Measurements from ENCODE around the gene SCAPER.
"Not testable (repeated sequence)": the region's sequence is repeated elsewhere in the genome, so short reads cannot be mapped to it uniquely, and the experiment has no call there.

Gene SCAPER

DNA sequence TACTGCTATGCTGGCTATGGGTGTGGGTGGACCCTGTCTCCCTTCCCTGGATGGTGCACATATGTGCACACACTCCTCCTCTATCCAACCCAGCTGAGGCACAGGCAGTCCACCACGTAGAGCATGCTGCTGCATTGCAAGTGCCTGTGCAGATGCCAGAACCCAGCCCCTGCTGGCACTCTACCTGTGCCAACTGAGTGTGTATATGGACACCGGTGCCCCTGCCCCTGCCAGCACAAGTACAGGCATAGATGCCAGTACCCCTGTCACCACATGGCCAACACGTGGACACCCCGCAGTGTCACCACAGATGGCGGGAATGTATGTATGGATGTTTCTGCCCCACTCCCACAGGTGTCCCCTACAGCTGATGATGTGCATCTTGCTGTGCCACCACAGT lies 352.0 kb downstream of the SCAPER start:
- Histone ChIP-seq H3K9ac (ENCODE audit: low read length in 2 of 2) (no peak overlapping the region), H3K27ac (ENCODE audit: low read length) (no peak overlapping the region), H3K27me3 (ENCODE audit: control insufficient read depth in 1 of 2, insufficient read depth in 2 of 2, low read length in 2 of 2) (no peaks in the 10 kb centered on the region), H3K4me1 (ENCODE audit: control insufficient read depth, insufficient read depth, low read length) (no peaks in the 10 kb centered on the region), H3K36me3 (ENCODE audit: control insufficient read depth in 2 of 2, insufficient read depth in 2 of 2, low read length in 2 of 2) (no peaks in the 10 kb centered on the region), H3K9me3 (ENCODE audit: control insufficient read depth in 2 of 2, low read length in 2 of 2) (no peaks in the 10 kb centered on the region), H3K4me3 (ENCODE audit: low read length in 2 of 2) (no peak overlapping the region)

DNA sequence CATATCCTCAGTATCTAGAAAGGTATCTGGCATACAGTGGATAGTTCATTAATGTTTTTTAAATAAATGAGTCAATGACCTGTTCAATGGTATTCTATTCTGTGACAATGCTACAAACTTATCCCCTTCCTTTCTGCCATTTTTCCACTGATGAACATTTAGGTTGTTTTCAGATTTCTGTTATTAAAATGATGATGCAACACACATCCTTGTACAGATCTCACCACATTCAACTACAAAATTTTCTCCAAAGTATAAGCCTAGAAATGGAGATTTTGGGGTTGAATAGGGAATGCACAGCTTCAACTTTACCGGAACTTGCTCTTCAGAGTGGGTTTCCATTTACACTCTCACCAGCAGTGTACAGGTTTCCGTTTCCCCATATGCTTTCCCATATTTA lies 358.3 kb downstream of the SCAPER start:
- H3K4me1 ChIP-seq (ENCODE audit: control insufficient read depth, insufficient read depth, low read length): no peaks in the 10 kb centered on the region
- H3K4me3 ChIP-seq (ENCODE audit: low read length in 2 of 2): no peak overlapping the region
- no peak overlapping the region for H3K27ac ChIP-seq (ENCODE audit: low read length)
- H3K9ac ChIP-seq (ENCODE audit: low read length in 2 of 2): no peak overlapping the region
- no peaks in the 10 kb centered on the region for H3K27me3 ChIP-seq (ENCODE audit: control insufficient read depth in 1 of 2, insufficient read depth in 2 of 2, low read length in 2 of 2)
- no peaks in the 10 kb centered on the region for H3K36me3 ChIP-seq (ENCODE audit: control insufficient read depth in 2 of 2, insufficient read depth in 2 of 2, low read length in 2 of 2)
- no peaks in the 10 kb centered on the region for H3K9me3 ChIP-seq (ENCODE audit: control insufficient read depth in 2 of 2, low read length in 2 of 2)

DNA sequence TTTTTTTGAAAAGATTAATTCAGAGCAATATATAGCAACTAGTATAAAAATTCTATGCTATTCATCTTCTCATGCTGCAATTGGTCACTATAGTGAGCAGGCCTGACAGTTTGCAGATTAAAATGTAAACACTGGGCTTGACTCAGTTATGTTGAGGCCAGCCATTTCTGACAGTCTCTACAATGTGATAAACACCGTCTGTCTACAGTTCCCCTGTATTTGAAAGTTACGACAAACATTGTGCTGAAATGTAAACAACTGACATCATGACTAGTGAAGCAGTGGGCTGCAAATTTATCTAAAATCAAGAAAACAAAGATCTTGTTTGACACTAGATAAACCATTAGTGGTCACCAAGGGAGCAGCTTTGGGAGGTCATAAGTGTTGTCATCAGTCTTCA lies 371.1 kb downstream of the SCAPER start:
- no peak overlapping the region for H3K9ac ChIP-seq (ENCODE audit: low read length in 2 of 2)
- no peak overlapping the region for H3K27ac ChIP-seq (ENCODE audit: low read length)
- H3K4me1 ChIP-seq (ENCODE audit: control insufficient read depth, insufficient read depth, low read length): no peaks in the 10 kb centered on the region
- no peaks in the 10 kb centered on the region for H3K9me3 ChIP-seq (ENCODE audit: control insufficient read depth in 2 of 2, low read length in 2 of 2)
- H3K4me3 ChIP-seq (ENCODE audit: low read length in 2 of 2): no peak overlapping the region
- H3K27me3 ChIP-seq (ENCODE audit: control insufficient read depth in 1 of 2, insufficient read depth in 2 of 2, low read length in 2 of 2): no peaks in the 10 kb centered on the region
- no peaks in the 10 kb centered on the region for H3K36me3 ChIP-seq (ENCODE audit: control insufficient read depth in 2 of 2, insufficient read depth in 2 of 2, low read length in 2 of 2)

GRCh38 chr15:76533060-76533820 lies 371.9 kb downstream of the SCAPER start:
- Histone ChIP-seq H3K4me1 (ENCODE audit: control insufficient read depth, insufficient read depth, low read length) (no peaks in the 10 kb centered on the region), H3K9ac (ENCODE audit: low read length in 2 of 2) (no peak overlapping the region), H3K36me3 (ENCODE audit: control insufficient read depth in 2 of 2, insufficient read depth in 2 of 2, low read length in 2 of 2) (no peaks in the 10 kb centered on the region), H3K4me3 (ENCODE audit: low read length in 2 of 2) (no peak overlapping the region), H3K27ac (ENCODE audit: low read length) (no peak overlapping the region), H3K27me3 (ENCODE audit: control insufficient read depth in 1 of 2, insufficient read depth in 2 of 2, low read length in 2 of 2) (no peaks in the 10 kb centered on the region), H3K9me3 (ENCODE audit: control insufficient read depth in 2 of 2, low read length in 2 of 2) (no peaks in the 10 kb centered on the region)

GRCh38 chr15:76529911-76530310 lies 375.2 kb downstream of the SCAPER start:
- H3K36me3 ChIP-seq (ENCODE audit: control insufficient read depth in 2 of 2, insufficient read depth in 2 of 2, low read length in 2 of 2): no peaks in the 10 kb centered on the region
- no peak overlapping the region for H3K27ac ChIP-seq (ENCODE audit: low read length)
- H3K9me3 ChIP-seq (ENCODE audit: control insufficient read depth in 2 of 2, low read length in 2 of 2): no peaks in the 10 kb centered on the region
- H3K9ac ChIP-seq (ENCODE audit: low read length in 2 of 2): no peak overlapping the region
- H3K27me3 ChIP-seq (ENCODE audit: control insufficient read depth in 1 of 2, insufficient read depth in 2 of 2, low read length in 2 of 2): no peaks in the 10 kb centered on the region
- H3K4me3 ChIP-seq (ENCODE audit: low read length in 2 of 2): no peak overlapping the region
- H3K4me1 ChIP-seq (ENCODE audit: control insufficient read depth, insufficient read depth, low read length): no peaks in the 10 kb centered on the region

DNA sequence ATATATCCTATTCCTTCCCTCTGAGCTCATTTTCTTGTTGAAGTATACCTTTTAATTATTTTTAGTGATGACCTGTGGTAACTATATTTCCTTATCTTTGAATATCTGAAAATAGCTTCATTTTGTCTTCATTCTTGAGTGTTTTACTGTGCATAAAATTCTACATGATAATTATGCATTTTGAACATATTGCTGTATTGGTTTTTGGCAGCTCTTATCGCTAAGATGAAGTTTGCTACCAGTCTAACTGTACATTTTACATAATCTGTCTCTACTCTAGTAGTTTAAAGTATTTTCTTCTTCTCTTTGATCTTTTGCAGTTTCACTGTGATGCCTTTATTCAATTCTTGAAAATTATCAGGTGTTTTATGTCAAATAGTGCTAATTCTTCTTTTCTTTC lies 379.0 kb downstream of the SCAPER start:
- no peaks in the 10 kb centered on the region for H3K36me3 ChIP-seq (ENCODE audit: control insufficient read depth in 2 of 2, insufficient read depth in 2 of 2, low read length in 2 of 2)
- no peak overlapping the region for H3K9ac ChIP-seq (ENCODE audit: low read length in 2 of 2)
- no peak overlapping the region for H3K4me3 ChIP-seq (ENCODE audit: low read length in 2 of 2)
- no peaks in the 10 kb centered on the region for H3K27me3 ChIP-seq (ENCODE audit: control insufficient read depth in 1 of 2, insufficient read depth in 2 of 2, low read length in 2 of 2)
- H3K4me1 ChIP-seq (ENCODE audit: control insufficient read depth, insufficient read depth, low read length): no peaks in the 10 kb centered on the region
- no peak overlapping the region for H3K27ac ChIP-seq (ENCODE audit: low read length)
- H3K9me3 ChIP-seq (ENCODE audit: control insufficient read depth in 2 of 2, low read length in 2 of 2): no peaks in the 10 kb centered on the region

DNA sequence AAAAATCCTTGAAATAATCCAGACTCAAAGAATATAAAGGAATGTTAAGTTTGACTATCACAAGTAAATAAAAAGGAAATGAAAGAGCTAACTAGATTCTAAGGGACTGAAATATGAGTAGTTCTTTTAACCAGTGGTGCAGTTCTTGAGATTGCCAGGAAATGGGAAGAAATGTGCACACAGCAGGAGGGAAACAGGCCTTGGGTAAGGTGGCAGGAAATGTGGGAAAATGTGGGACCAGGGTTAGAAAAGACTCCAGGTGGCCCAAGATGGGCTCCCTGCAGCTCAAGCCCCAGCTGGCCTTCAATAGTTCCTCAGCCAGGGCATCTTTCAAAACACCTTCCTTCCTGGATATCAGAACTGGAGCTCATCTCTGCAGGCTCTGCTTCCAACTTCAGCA lies 387.2 kb downstream of the SCAPER start:
- H3K27me3 ChIP-seq (ENCODE audit: control insufficient read depth in 1 of 2, insufficient read depth in 2 of 2, low read length in 2 of 2): no peaks in the 10 kb centered on the region
- no peak overlapping the region for H3K27ac ChIP-seq (ENCODE audit: low read length)
- H3K36me3 ChIP-seq (ENCODE audit: control insufficient read depth in 2 of 2, insufficient read depth in 2 of 2, low read length in 2 of 2): no peaks in the 10 kb centered on the region

DNA sequence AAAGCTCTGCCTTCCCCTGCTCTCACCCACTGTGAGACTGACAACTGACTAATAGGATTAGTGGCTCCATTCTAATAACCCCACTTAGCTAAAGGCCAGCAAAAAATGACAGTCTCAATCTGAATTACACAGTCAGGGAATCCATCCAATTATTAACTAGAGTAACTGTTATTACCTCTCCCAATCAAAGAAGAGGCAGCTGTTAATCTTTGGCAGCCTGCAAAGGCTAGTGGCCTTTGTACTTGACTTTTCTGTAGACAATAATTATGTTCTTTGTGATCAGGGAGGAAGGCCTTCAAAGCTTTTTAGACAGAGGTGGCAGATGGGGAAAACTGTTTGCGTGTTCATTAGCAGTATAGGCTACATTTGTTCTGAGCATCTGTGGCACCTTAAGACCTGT lies 390.9 kb downstream of the SCAPER start:
- no peaks in the 10 kb centered on the region for H3K9me3 ChIP-seq (ENCODE audit: control insufficient read depth in 2 of 2, low read length in 2 of 2)
- H3K4me3 ChIP-seq (ENCODE audit: low read length in 2 of 2): no peak overlapping the region
- H3K36me3 ChIP-seq (ENCODE audit: control insufficient read depth in 2 of 2, insufficient read depth in 2 of 2, low read length in 2 of 2): no peaks in the 10 kb centered on the region
- H3K27ac ChIP-seq (ENCODE audit: low read length): no peak overlapping the region
- H3K9ac ChIP-seq (ENCODE audit: low read length in 2 of 2): no peak overlapping the region
- H3K27me3 ChIP-seq (ENCODE audit: control insufficient read depth in 1 of 2, insufficient read depth in 2 of 2, low read length in 2 of 2): no peaks in the 10 kb centered on the region
- no peaks in the 10 kb centered on the region for H3K4me1 ChIP-seq (ENCODE audit: control insufficient read depth, insufficient read depth, low read length)

More for the DNA sequence above, 387.2 kb downstream of the SCAPER start:
- H3K9me3 ChIP-seq (ENCODE audit: control insufficient read depth in 2 of 2, low read length in 2 of 2): no peaks in the 10 kb centered on the region
- H3K4me3 ChIP-seq (ENCODE audit: low read length in 2 of 2): no peak overlapping the region
- H3K4me1 ChIP-seq (ENCODE audit: control insufficient read depth, insufficient read depth, low read length): no peaks in the 10 kb centered on the region
- no peak overlapping the region for H3K9ac ChIP-seq (ENCODE audit: low read length in 2 of 2)

DNA sequence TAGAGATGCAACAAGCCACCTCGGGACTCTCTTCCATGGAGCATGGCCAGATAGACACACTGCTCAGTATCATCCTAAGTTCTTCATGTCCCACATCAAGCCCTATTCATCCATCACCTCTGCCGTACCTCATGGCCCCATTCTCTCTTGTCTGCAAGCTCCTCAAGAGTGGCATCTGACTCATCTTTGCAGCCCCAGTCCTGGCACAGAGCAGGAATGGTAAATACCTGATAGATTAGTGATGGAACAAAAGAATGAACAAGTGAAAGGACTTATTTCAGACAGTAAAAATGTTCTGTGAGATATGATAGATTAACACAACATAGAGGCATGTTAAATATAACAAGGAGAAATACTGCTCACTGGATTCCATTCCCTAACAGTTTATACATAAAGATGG lies 392.2 kb downstream of the SCAPER start:
- Histone ChIP-seq H3K27ac (ENCODE audit: low read length) (no peak overlapping the region), H3K9ac (ENCODE audit: low read length in 2 of 2) (no peak overlapping the region), H3K4me3 (ENCODE audit: low read length in 2 of 2) (no peak overlapping the region), H3K36me3 (ENCODE audit: control insufficient read depth in 2 of 2, insufficient read depth in 2 of 2, low read length in 2 of 2) (no peaks in the 10 kb centered on the region), H3K4me1 (ENCODE audit: control insufficient read depth, insufficient read depth, low read length) (no peaks in the 10 kb centered on the region), H3K27me3 (ENCODE audit: control insufficient read depth in 1 of 2, insufficient read depth in 2 of 2, low read length in 2 of 2) (no peaks in the 10 kb centered on the region), H3K9me3 (ENCODE audit: control insufficient read depth in 2 of 2, low read length in 2 of 2) (no peaks in the 10 kb centered on the region)

GRCh38 chr15:76510663-76511062 lies 394.5 kb downstream of the SCAPER start:
- not testable (repeated sequence) for H3K4me3 ChIP-seq (ENCODE audit: low read length in 2 of 2); H3K9me3 ChIP-seq (ENCODE audit: control insufficient read depth in 2 of 2, low read length in 2 of 2); H3K9ac ChIP-seq (ENCODE audit: low read length in 2 of 2); H3K27me3 ChIP-seq (ENCODE audit: control insufficient read depth in 1 of 2, insufficient read depth in 2 of 2, low read length in 2 of 2); H3K27ac ChIP-seq (ENCODE audit: low read length); H3K36me3 ChIP-seq (ENCODE audit: control insufficient read depth in 2 of 2, insufficient read depth in 2 of 2, low read length in 2 of 2); H3K4me1 ChIP-seq (ENCODE audit: control insufficient read depth, insufficient read depth, low read length)

DNA sequence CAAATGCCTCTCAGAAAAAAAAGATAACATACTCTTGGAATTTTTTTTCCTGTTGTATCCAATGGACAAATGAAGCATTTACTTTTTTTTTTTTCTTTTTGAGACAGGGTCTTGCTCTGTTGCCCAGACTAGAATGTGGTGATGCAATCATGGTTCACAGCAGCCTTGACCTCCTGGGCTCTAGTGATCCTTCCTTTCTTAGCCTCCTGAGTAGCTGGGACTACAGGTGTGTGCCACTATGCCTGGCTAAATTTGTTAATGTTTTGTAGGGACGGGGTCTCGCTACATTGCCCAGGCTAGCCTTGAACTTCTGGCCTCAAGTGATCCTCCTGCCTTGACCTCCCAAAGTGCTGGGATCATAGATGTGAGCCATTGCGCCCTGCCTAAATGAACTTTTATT lies 401.3 kb downstream of the SCAPER start:
- H3K9me3 ChIP-seq (ENCODE audit: control insufficient read depth in 2 of 2, low read length in 2 of 2): no peaks in the 10 kb centered on the region
- H3K9ac ChIP-seq (ENCODE audit: low read length in 2 of 2): no peak overlapping the region
- H3K27ac ChIP-seq (ENCODE audit: low read length): no peak overlapping the region
- H3K4me1 ChIP-seq (ENCODE audit: control insufficient read depth, insufficient read depth, low read length): no peaks in the 10 kb centered on the region
- no peaks in the 10 kb centered on the region for H3K36me3 ChIP-seq (ENCODE audit: control insufficient read depth in 2 of 2, insufficient read depth in 2 of 2, low read length in 2 of 2)
- no peaks in the 10 kb centered on the region for H3K27me3 ChIP-seq (ENCODE audit: control insufficient read depth in 1 of 2, insufficient read depth in 2 of 2, low read length in 2 of 2)
- no peak overlapping the region for H3K4me3 ChIP-seq (ENCODE audit: low read length in 2 of 2)

Data from stomach smooth muscle (tissue), 2 donors.